Ascending aorta (tissue), 2 donors: ENCODE data around the gene ACTG2. TPM values are rescaled to one million over a fixed set of nuclear protein-coding genes. Genes with fewer than 3 reads are reported as not detected.
A peak's percentile ranks its signal among the peaks of the same experiment; 100 is the strongest.

ENCODE experiments used
- DNase-seq, 2 donors: peaks; one replicate each; pipeline ENCODE4 v3.0.0-alpha.2; 2019; ENCODE audit warnings: low spot score in 2 of 2
- H3K27ac ChIP-seq, 2 donors: fragments of 200-600 bp; sonication (generic); one replicate each; pipeline ENCODE4 v1.5.1; 2016 to 2017; ENCODE audit warnings: mild to moderate bottlenecking in 1 of 2
- H3K27me3 ChIP-seq: fragments of 200-600 bp; sonication (generic); one replicate; pipeline ENCODE4 v1.5.1; 2017
- H3K36me3 ChIP-seq, 2 donors: fragments of 200-600 bp; sonication (generic); one replicate each; pipeline ENCODE4 v1.5.1; 2016
- H3K4me1 ChIP-seq, 2 donors: fragments of 200-600 bp; sonication (generic); one replicate each; pipeline ENCODE4 v1.5.1; 2016 to 2017; ENCODE audit warnings: mild to moderate bottlenecking in 1 of 2
- H3K4me3 ChIP-seq, 2 donors: fragments of 200-600 bp; sonication (generic); one replicate each; pipeline ENCODE4 v1.5.1; 2016 to 2017; ENCODE audit warnings: mild to moderate bottlenecking in 1 of 2
- H3K9me3 ChIP-seq, 2 donors: fragments of 200-600 bp; sonication (generic); one replicate each; pipeline ENCODE4 v1.5.1; 2016
- intact Hi-C: fragments of 100-400 bp; cut with DNase I; formaldehyde crosslinking; loops from one replicate; pipeline ENCODE4 v1.15.1; 2023
- total RNA-seq: library from RNA; depleted of rRNA; stranded (reverse); fragments of >200 nt; gene quantifications from one replicate; pipeline ENCODE4 v1.1.0, GENCODE V29; 2016
- TF ChIP-seq, protein P1 (sequence below), 3 experiments: fragments of 200-600 bp in 2 of 3; fragments of 450-650 bp in 1 of 3; sonication (generic) in 2 of 3; IDR thresholded peaks; one replicate each; pipeline ENCODE4 v1.5.1; 2016 to 2019; ENCODE audit warnings: antibody characterized with exemption in 3 of 3, mild to moderate bottlenecking in 1 of 3, moderate library complexity in 1 of 3

The ACTG2 gene
- total RNA-seq, 1 donor from 2014 or later: 134 TPM

DNA sequence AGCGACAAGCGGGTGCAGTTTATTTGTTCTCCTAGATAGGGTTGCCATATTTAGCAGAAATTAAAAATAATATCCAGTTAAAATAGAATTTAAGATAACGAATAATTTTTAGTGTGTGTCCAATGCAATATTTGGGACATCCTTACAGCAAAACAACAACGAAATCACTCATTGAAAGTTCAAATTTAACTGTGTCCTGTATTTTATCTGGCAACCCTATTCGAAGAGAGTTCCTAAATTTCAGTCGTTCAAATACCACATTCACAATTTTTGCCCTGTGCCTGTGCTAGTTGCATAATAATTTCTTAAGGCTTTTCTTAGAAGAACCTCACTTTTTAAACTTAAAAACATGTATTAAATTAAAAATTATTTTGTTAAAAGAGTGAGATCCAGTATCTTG is 34.5 kb downstream of the ACTG2 start:
- Histone ChIP-seq H3K36me3 (peaks cover 0 to 6% of the 10 kb centered on the region in 2 donors), H3K4me3 (peak overlapping the region; percentile 76 to 83), H3K9me3 (no peaks in the 10 kb centered on the region), H3K4me1 (peaks cover 3 to 28% of the 10 kb centered on the region in 2 donors), H3K27me3 (no peaks in the 10 kb centered on the region), H3K27ac (peak overlapping the region; percentile 95 to 97)
- intact Hi-C loops: loop anchor here (2.0 to 10.0 kb wide), 8 partner anchors 55 to 693 kb away; partner anchors contain the start of genes BOLA3, CCT7, PRADC1 and TET3
- DNase-seq: no peak
- TF ChIP-seq, protein P1, sequence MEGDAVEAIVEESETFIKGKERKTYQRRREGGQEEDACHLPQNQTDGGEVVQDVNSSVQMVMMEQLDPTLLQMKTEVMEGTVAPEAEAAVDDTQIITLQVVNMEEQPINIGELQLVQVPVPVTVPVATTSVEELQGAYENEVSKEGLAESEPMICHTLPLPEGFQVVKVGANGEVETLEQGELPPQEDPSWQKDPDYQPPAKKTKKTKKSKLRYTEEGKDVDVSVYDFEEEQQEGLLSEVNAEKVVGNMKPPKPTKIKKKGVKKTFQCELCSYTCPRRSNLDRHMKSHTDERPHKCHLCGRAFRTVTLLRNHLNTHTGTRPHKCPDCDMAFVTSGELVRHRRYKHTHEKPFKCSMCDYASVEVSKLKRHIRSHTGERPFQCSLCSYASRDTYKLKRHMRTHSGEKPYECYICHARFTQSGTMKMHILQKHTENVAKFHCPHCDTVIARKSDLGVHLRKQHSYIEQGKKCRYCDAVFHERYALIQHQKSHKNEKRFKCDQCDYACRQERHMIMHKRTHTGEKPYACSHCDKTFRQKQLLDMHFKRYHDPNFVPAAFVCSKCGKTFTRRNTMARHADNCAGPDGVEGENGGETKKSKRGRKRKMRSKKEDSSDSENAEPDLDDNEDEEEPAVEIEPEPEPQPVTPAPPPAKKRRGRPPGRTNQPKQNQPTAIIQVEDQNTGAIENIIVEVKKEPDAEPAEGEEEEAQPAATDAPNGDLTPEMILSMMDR (IDR thresholded peaks at IDR 0.05): no peak

DNA sequence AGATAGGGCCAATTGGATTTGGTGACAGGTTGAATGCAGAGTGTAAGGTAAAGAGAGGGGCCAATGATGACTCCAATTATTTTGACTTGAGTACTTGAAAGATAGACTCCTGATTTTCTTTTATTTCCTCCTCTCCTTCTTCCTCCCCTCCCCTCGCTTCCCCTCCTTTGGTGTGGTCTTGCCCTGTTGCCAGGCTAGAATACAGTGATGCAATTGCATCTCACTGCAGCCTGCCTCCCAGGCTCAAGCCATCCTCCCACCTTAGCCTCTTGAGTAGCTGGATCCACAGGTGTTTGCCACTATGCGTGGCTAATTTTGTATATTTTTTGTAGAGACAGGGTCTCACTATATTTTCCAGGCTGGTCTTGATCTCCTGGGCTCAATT is 36.1 kb downstream of the ACTG2 start:
- no peaks in the 10 kb centered on the region for H3K9me3 ChIP-seq
- H3K27me3 ChIP-seq: no peaks in the 10 kb centered on the region
- H3K27ac ChIP-seq: no peak overlapping the region
- intact Hi-C loops: loop anchor here (5.0 to 10.0 kb wide), 6 partner anchors 53 to 694 kb away; partner anchors contain the start of genes BOLA3, CCT7, PRADC1 and TET3
- no peak overlapping the region for H3K4me3 ChIP-seq
- DNase-seq: no peak
- H3K36me3 ChIP-seq: peaks cover 6 to 11% of the 10 kb centered on the region in 2 donors
- peaks cover 3 to 28% of the 10 kb centered on the region in 2 donors for H3K4me1 ChIP-seq
- TF ChIP-seq, protein P1 (IDR thresholded peaks at IDR 0.05): no peak

DNA sequence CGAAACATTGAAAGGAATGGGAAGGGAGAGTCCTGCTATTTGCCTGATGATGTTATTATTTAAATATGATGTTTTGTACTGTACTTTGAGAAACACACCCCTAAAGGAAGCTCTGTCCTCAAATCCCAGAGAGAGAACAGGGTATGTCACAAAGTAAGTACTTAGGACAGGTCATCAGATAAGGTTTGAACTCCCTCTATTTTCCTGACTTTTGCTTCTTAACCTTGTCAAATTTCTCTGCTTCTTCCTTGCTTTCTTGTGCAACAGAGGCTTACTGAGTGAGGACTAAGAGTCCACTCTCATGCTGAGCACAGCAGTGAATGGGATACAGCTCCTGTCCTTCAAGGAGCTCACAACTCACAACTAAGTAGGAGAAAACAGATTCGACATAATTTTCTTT is 37.6 kb downstream of the ACTG2 start:
- peaks cover 11 to 14% of the 10 kb centered on the region in 2 donors for H3K36me3 ChIP-seq
- H3K27me3 ChIP-seq: no peaks in the 10 kb centered on the region
- H3K4me3 ChIP-seq: no peak overlapping the region
- H3K27ac ChIP-seq: no peak overlapping the region
- intact Hi-C loops: loop anchor here (5.0 kb wide), 1 partner anchor 267 kb away; the partner anchor contains the start of gene MTHFD2
- TF ChIP-seq, protein P1 (IDR thresholded peaks at IDR 0.05): no peak
- no peak for DNase-seq
- peaks cover 3 to 28% of the 10 kb centered on the region in 2 donors for H3K4me1 ChIP-seq
- no peaks in the 10 kb centered on the region for H3K9me3 ChIP-seq

DNA sequence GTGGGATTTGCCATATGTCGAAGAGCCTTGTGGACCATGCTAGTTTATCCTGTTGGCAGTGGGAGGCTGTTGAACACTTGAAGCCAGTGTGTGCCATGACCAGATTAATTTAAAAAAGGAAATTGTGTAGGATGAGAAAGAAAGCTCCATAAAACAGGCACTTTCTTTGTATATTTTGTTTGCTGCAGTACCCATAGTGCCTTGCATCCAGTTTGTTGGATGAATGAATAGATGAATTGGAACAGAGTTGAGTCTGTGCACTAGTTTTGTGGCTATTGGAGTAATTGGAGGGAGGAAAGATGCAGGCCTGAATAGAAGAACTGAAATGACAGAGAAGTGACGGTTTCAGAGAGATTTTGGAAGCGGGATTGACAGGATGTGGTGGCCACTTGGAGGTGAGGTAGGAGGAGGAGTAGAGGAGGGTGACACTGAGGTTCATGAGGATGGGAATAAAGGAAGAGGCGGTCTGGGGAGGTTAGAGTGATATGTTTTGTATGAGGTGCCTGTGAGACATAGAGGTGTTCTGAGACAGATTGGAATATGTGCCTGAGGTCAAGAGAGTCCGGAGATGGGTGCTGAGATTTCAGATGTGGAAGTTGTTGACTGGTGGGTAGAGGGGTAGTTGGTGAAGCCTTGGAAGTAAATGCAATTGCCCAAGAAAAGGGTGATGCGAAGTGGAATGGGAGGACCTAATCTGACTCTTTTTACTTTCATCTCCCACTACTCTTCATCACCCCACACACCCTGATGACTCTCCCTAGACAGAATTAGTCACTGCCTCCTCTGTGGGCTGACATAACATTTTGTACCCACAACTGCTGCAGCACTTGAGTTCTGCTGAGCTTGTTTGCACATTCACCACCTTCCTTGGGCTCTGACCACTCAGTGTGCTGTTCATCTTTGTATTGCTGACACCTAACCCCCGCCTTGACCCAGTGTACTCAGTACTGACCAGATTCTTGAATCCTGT is 39.0 kb downstream of the ACTG2 start:
- intact Hi-C loops: loop anchor here (5.0 kb wide), 1 partner anchor 265 kb away; the partner anchor contains the start of gene MTHFD2
- no peak for DNase-seq
- no peaks in the 10 kb centered on the region for H3K9me3 ChIP-seq
- H3K27me3 ChIP-seq: no peaks in the 10 kb centered on the region
- H3K4me1 ChIP-seq: peaks cover 3 to 23% of the 10 kb centered on the region in 2 donors
- TF ChIP-seq, protein P1 (IDR thresholded peaks at IDR 0.05): no peak
- no peak overlapping the region for H3K4me3 ChIP-seq
- H3K36me3 ChIP-seq: peaks cover 14% of the 10 kb centered on the region in 2 donors
- no peak overlapping the region for H3K27ac ChIP-seq

DNA sequence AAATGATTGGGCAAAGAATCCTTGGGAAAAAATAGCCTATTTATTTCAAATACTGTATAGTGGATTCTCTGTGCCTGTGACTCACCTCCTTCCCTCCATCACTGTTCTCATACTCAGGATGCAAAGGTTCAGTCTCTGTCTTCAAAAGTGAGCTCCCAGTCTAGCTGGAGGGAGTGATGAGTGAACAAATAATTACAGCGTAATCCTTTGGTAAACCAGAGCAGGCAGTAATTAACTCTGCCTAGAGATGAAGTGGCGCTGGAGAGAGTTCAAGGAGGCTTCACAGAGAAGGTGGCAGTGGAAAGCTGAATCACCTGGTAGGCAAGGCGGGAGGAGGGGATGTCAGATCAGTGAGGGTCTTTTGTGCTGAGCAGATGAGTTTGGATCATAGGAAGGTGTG is 40.4 kb downstream of the ACTG2 start:
- Histone ChIP-seq H3K9me3 (no peaks in the 10 kb centered on the region), H3K27ac (no peak overlapping the region), H3K36me3 (peaks cover 14% of the 10 kb centered on the region in 2 donors), H3K4me3 (no peak overlapping the region), H3K27me3 (no peaks in the 10 kb centered on the region), H3K4me1 (peaks cover 3 to 19% of the 10 kb centered on the region in 2 donors)
- TF ChIP-seq, protein P1 (IDR thresholded peaks at IDR 0.05): no peak
- no peak for DNase-seq
- intact Hi-C loops: loop anchor here (5.0 kb wide), 1 partner anchor 264 kb away; the partner anchor contains the start of gene MTHFD2
